MM.1S (cell line): Measurements from ENCODE around the gene LCE1D.

Source experiments
- DNase-seq: peaks from one replicate; pipeline ENCODE4 v3.0.0-alpha.2; 2015
- H2AFZ ChIP-seq: fragments of 300-600 bp; sonication (generic); 2 replicates; pipeline ENCODE4 v1.6.0; 2016; ENCODE audit warnings: antibody characterized with exemption, low read length
- H3F3A ChIP-seq: fragments of 300-600 bp; sonication (generic); 2 replicates; pipeline ENCODE4 v1.6.1; 2016; ENCODE audit warnings: mild to moderate bottlenecking, antibody characterized with exemption, low read length, moderate library complexity, mixed read lengths; ENCODE audit not compliant: insufficient read depth
- H3K27ac ChIP-seq: fragments of 300-600 bp; sonication (generic); 2 replicates; pipeline ENCODE4 v1.5.1; 2016; ENCODE audit warnings: mild to moderate bottlenecking, low read length
- H3K27me3 ChIP-seq: fragments of 300-600 bp; sonication (generic); replicated peaks from 2 replicates; pipeline ENCODE4 v1.6.0; 2016; ENCODE audit warnings: low read length; ENCODE audit not compliant: insufficient read depth
- H3K36me3 ChIP-seq: fragments of 300-600 bp; sonication (generic); replicated peaks from 2 replicates; pipeline ENCODE4 v1.6.1; 2016; ENCODE audit warnings: mild to moderate bottlenecking, low read length, mixed read lengths; ENCODE audit not compliant: insufficient read depth
- H3K4me1 ChIP-seq: fragments of 300-600 bp; sonication (generic); 2 replicates; pipeline ENCODE4 v1.6.1; 2016; ENCODE audit warnings: low read length, mixed read lengths
- H3K4me2 ChIP-seq: fragments of 300-600 bp; sonication (generic); 2 replicates; pipeline ENCODE4 v1.6.0; 2016; ENCODE audit warnings: low read depth, low read length
- H3K4me3 ChIP-seq: fragments of 300-600 bp; sonication (generic); 2 replicates; pipeline ENCODE4 v1.5.1; 2016; ENCODE audit warnings: low read length, mixed read lengths
- H3K79me2 ChIP-seq: fragments of 300-600 bp; sonication (generic); 2 replicates; pipeline ENCODE4 v1.6.1; 2016; ENCODE audit warnings: mixed run types, low read length, mixed read lengths
- H3K9ac ChIP-seq: fragments of 300-600 bp; sonication (generic); 2 replicates; pipeline ENCODE4 v1.6.1; 2016; ENCODE audit warnings: low read length, mixed read lengths
- H3K9me2 ChIP-seq: fragments of 300-600 bp; sonication (generic); replicated peaks from 2 replicates; pipeline ENCODE4 v1.6.1; 2016; ENCODE audit warnings: mild to moderate bottlenecking, low read length, mixed read lengths; ENCODE audit not compliant: insufficient read depth
- H3K9me3 ChIP-seq: fragments of 300-600 bp; sonication (generic); replicated peaks from 2 replicates; pipeline ENCODE4 v1.6.1; 2016; ENCODE audit warnings: mild to moderate bottlenecking, low read length, mixed read lengths; ENCODE audit not compliant: insufficient read depth
- H4K20me1 ChIP-seq: fragments of 300-600 bp; sonication (generic); 2 replicates; pipeline ENCODE4 v1.6.1; 2016; ENCODE audit warnings: mild to moderate bottlenecking, low read length, moderate library complexity, mixed read lengths; ENCODE audit not compliant: insufficient read depth
- CTCF ChIP-seq: fragments of 300-600 bp; sonication (generic); IDR thresholded peaks from 2 replicates; pipeline ENCODE4 v1.5.1; 2016; ENCODE audit warnings: antibody characterized with exemption, low read length, mixed read lengths
- EZH2 ChIP-seq: fragments of 300-600 bp; sonication (generic); optimal IDR thresholded peaks from 2 replicates; pipeline ENCODE3; 2017; ENCODE audit warnings: low read depth, mild to moderate bottlenecking, antibody characterized with exemption, low read length, mixed read lengths
- EZH2phosphoT487 ChIP-seq: fragments of 300-600 bp; sonication (generic); IDR thresholded peaks from 2 replicates; pipeline ENCODE4 v1.6.1; 2018; ENCODE audit warnings: antibody characterized with exemption, low read length

LCE1D gene

GRCh38 chr1:152776361-152776760 lies 20.2 kb upstream of the LCE1D start:
- H3K9me3 ChIP-seq, result no peaks in the 10 kb centered on the region
- TF ChIP-seq EZH2phosphoT487, result no peak
- TF ChIP-seq EZH2, result no peak
- no peak for TF ChIP-seq CTCF

GRCh38 chr1:152777510-152778137 lies 18.9 kb upstream of the LCE1D start:
- no peak overlapping the region for H2AFZ ChIP-seq
- no peaks in the 10 kb centered on the region for H3K36me3 ChIP-seq
- no peak overlapping the region for H3K4me2 ChIP-seq
- no peaks in the 10 kb centered on the region for H3F3A ChIP-seq
- no peaks in the 10 kb centered on the region for H3K27me3 ChIP-seq
- H3K9me2 ChIP-seq, result no peaks in the 10 kb centered on the region
- no peaks in the 10 kb centered on the region for H4K20me1 ChIP-seq
- no peaks in the 10 kb centered on the region for H3K4me1 ChIP-seq
- no peak overlapping the region for H3K9ac ChIP-seq
- H3K27ac ChIP-seq, result no peak overlapping the region
- no peak overlapping the region for H3K4me3 ChIP-seq
- no peaks in the 10 kb centered on the region for H3K9me3 ChIP-seq
- TF ChIP-seq EZH2phosphoT487 (no peak), EZH2 (no peak), CTCF (peak; percentile 54)
- no peaks in the 10 kb centered on the region for H3K79me2 ChIP-seq
- DNase-seq, result peak; percentile 33

More at GRCh38 chr1:152776361-152776760, 20.2 kb upstream of the LCE1D start:
- no peak overlapping the region for H3K4me2 ChIP-seq
- H3K9me2 ChIP-seq, result no peaks in the 10 kb centered on the region
- H3K4me3 ChIP-seq, result no peak overlapping the region
- no peak overlapping the region for H2AFZ ChIP-seq
- no peak overlapping the region for H3K9ac ChIP-seq
- no peaks in the 10 kb centered on the region for H3K36me3 ChIP-seq
- H3K27ac ChIP-seq, result no peak overlapping the region
- H3F3A ChIP-seq, result no peaks in the 10 kb centered on the region
- no peaks in the 10 kb centered on the region for H4K20me1 ChIP-seq
- no peaks in the 10 kb centered on the region for H3K27me3 ChIP-seq
- no peak for DNase-seq
- H3K79me2 ChIP-seq, result no peaks in the 10 kb centered on the region
- no peaks in the 10 kb centered on the region for H3K4me1 ChIP-seq

GRCh38 chr1:152783095-152783494 lies 13.4 kb upstream of the LCE1D start:
- Histone ChIP-seq H3K27me3 (no peaks in the 10 kb centered on the region), H3K27ac (no peak overlapping the region), H3F3A (no peaks in the 10 kb centered on the region), H3K79me2 (no peaks in the 10 kb centered on the region), H3K4me1 (no peaks in the 10 kb centered on the region), H3K36me3 (no peaks in the 10 kb centered on the region), H3K4me3 (no peak overlapping the region), H3K9ac (no peak overlapping the region), H3K9me3 (no peaks in the 10 kb centered on the region), H3K9me2 (no peaks in the 10 kb centered on the region), H4K20me1 (no peaks in the 10 kb centered on the region), H3K4me2 (no peak overlapping the region), H2AFZ (no peak overlapping the region)
- no peak for DNase-seq
- no peak for TF ChIP-seq EZH2
- no peak for TF ChIP-seq CTCF
- TF ChIP-seq EZH2phosphoT487, result no peak
